IMR-90 (cell line): ENCODE results near the gene TVP23B. TPM values are rescaled to one million over a fixed set of nuclear protein-coding genes. Genes with fewer than 3 reads are reported as not detected.
"Not testable (repeated sequence)": the region's sequence is repeated elsewhere in the genome, so short reads cannot be mapped to it uniquely, and the experiment has no call there.

ENCODE experiments used
- ATAC-seq: fragments of 200-7000 bp; cut with Tn5 transposase; 2 replicates; pipeline ENCODE4 v1.9.1; 2020; ENCODE audit warnings: low read depth, mild to moderate bottlenecking, moderate library complexity
- BruUV-seq: library from RNA; stranded (reverse); fragments of 400-500 nt; replicated peaks from 2 replicates; lab custom pipeline; 2021; lab: Mats Ljungman, UMichigan
- CTCF ChIA-PET: fragments of 300-600 bp; formaldehyde crosslinking; extraction: SDS; loops from one replicate; lab custom pipeline; 2021; ENCODE audit warnings: antibody characterized with exemption; lab: Yijun Ruan, JAX
- POLR2A ChIA-PET: fragments of 300-600 bp; sonication (Branson Sonifier 250); formaldehyde crosslinking; loops from one replicate; lab custom pipeline; 2022; ENCODE audit warnings: antibody characterized with exemption; ENCODE audit not compliant: unreplicated experiment; lab: Charles Lee
- DNase-seq: peaks from one replicate; pipeline ENCODE4 v3.0.0; 2013
- H2AFZ ChIP-seq: replicated peaks from 2 replicates; pipeline ENCODE3; 2013; ENCODE audit warnings: low read length, mild to moderate bottlenecking; ENCODE audit not compliant: poor library complexity
- H2AK5ac ChIP-seq: 2 replicates; pipeline ENCODE4 v1.6.1; 2013; ENCODE audit warnings: low read depth, low read length, inconsistent platforms
- H2AK9ac ChIP-seq: replicated peaks from 2 replicates; pipeline ENCODE3; 2013; ENCODE audit warnings: mild to moderate bottlenecking, low read depth, low read length, moderate library complexity; ENCODE audit not compliant: poor library complexity
- H2BK120ac ChIP-seq: 2 replicates; pipeline ENCODE4 v1.6.1; 2013; ENCODE audit warnings: low read depth, low read length, inconsistent platforms
- H2BK15ac ChIP-seq: 3 replicates; pipeline ENCODE4 v1.6.1; 2013; ENCODE audit warnings: low read depth, low read length, inconsistent platforms
- H2BK20ac ChIP-seq: 2 replicates; pipeline ENCODE4 v1.6.1; 2013; ENCODE audit warnings: low read depth, mild to moderate bottlenecking, inconsistent platforms, low read length, moderate library complexity
- H2BK5ac ChIP-seq: 2 replicates; pipeline ENCODE4 v1.6.1; 2013; ENCODE audit warnings: mild to moderate bottlenecking, low read depth, low read length, inconsistent platforms; ENCODE audit not compliant: poor library complexity, severe bottlenecking
- H3K14ac ChIP-seq: replicated peaks from 2 replicates; pipeline ENCODE4 v1.6.1; 2013; ENCODE audit warnings: low read depth, low read length, inconsistent platforms
- H3K18ac ChIP-seq: 2 replicates; pipeline ENCODE4 v1.6.1; 2013; ENCODE audit warnings: low read depth, low read length, control low read depth
- H3K23ac ChIP-seq: 2 replicates; pipeline ENCODE4 v1.6.1; 2013; ENCODE audit warnings: low read depth, low read length, inconsistent platforms
- H3K27ac ChIP-seq: 2 replicates; pipeline ENCODE4 v1.5.1; 2013; ENCODE audit warnings: mild to moderate bottlenecking, control low read depth, low read length; ENCODE audit not compliant: insufficient read depth
- H3K27me3 ChIP-seq: 2 replicates; pipeline ENCODE4 v1.6.1; 2013; ENCODE audit warnings: low read length; ENCODE audit not compliant: control insufficient read depth, insufficient read depth
- H3K36me3 ChIP-seq: 2 replicates; pipeline ENCODE4 v1.6.1; 2013; ENCODE audit warnings: low read length, mixed read lengths; ENCODE audit not compliant: control insufficient read depth, insufficient read depth
- H3K4ac ChIP-seq: 2 replicates; pipeline ENCODE4 v1.6.1; 2013; ENCODE audit warnings: low read depth, low read length, inconsistent platforms
- H3K4me1 ChIP-seq: 2 replicates; pipeline ENCODE4 v1.6.1; 2013; ENCODE audit warnings: low read length, mixed read lengths; ENCODE audit not compliant: control insufficient read depth, insufficient read depth
- H3K4me2 ChIP-seq: 2 replicates; pipeline ENCODE4 v1.6.1; 2013; ENCODE audit warnings: low read depth, mild to moderate bottlenecking, control low read depth, low read length, moderate library complexity
- H3K4me3 ChIP-seq: 2 replicates; pipeline ENCODE4 v1.5.1; 2013; ENCODE audit warnings: low read depth, mild to moderate bottlenecking, control low read depth, low read length, moderate library complexity; ENCODE audit not compliant: insufficient read depth
- H3K56ac ChIP-seq: 2 replicates; pipeline ENCODE4 v1.6.1; 2013; ENCODE audit warnings: low read length, inconsistent platforms; ENCODE audit not compliant: insufficient read depth; ENCODE audit errors: extremely low read depth
- H3K79me1 ChIP-seq, 2 experiments: 2 replicates each; pipeline ENCODE4 v1.6.1; 2013; ENCODE audit warnings: low read length in 2 of 2, inconsistent platforms in 1 of 2, low read depth in 1 of 2
- H3K9ac ChIP-seq: 2 replicates; pipeline ENCODE4 v1.6.1; 2013; ENCODE audit warnings: low read depth, low read length, control low read depth
- H3K9me1 ChIP-seq: 2 replicates; pipeline ENCODE4 v1.6.1; 2013; ENCODE audit warnings: low read length, inconsistent platforms; ENCODE audit not compliant: insufficient read depth
- H3K9me3 ChIP-seq: 2 replicates; pipeline ENCODE4 v1.6.1; 2013; ENCODE audit warnings: low read length; ENCODE audit not compliant: control insufficient read depth, insufficient read depth
- H4K20me1 ChIP-seq: 2 replicates; pipeline ENCODE4 v1.6.1; 2013; ENCODE audit warnings: low read length, inconsistent platforms; ENCODE audit not compliant: insufficient read depth
- H4K5ac ChIP-seq: 2 replicates; pipeline ENCODE4 v1.6.1; 2013; ENCODE audit warnings: mild to moderate bottlenecking, low read depth, low read length, control low read depth
- H4K8ac ChIP-seq, 2 experiments: 2 replicates each; pipeline ENCODE4 v1.6.1; 2013; ENCODE audit warnings: low read depth in 2 of 2, low read length in 2 of 2, control low read depth in 1 of 2, inconsistent platforms in 1 of 2
- H4K91ac ChIP-seq: 2 replicates; pipeline ENCODE4 v1.6.1; 2013; ENCODE audit warnings: low read depth, low read length, inconsistent platforms; ENCODE audit not compliant: insufficient read depth
- WGBS, 2 experiments: methylation state at CpG; one replicate each; pipeline versions ENCODE4 v1.1.5 to v1.1.7; 2013; ENCODE audit warnings: missing lambda C conversion rate in 2 of 2; ENCODE audit not compliant: insufficient read length in 1 of 2; ENCODE audit errors: extremely low coverage in 2 of 2; 5-methylcytosine and 5-hydroxymethylcytosine counted together
- dilution Hi-C: fragments of 300-500 bp; cut with HindIII; formaldehyde crosslinking; loops from one replicate; pipeline ENCODE4 v1.14.3; 2018; ENCODE audit warnings: low sequenced_read_pairs; ENCODE audit not compliant: unreplicated experiment
- in situ Hi-C: fragments of 300-500 bp; cut with MboI; formaldehyde crosslinking; loops from 3 replicates; pipeline ENCODE4 v1.14.3; 2019; ENCODE audit warnings: low sequenced_read_pairs, inconsistent platforms, mixed read lengths
- intact Hi-C: fragments of 100-400 bp; cut with micrococcal nuclease; formaldehyde crosslinking; loops from 2 replicates; pipeline ENCODE4 v1.10.0; 2022
- polyA plus RNA-seq, 3 experiments: library from polyadenylated mRNA; depleted of rRNA; stranded (reverse); fragments of >200 nt; gene quantifications; 2 replicates each; pipeline ENCODE4 v1.2.3, GENCODE V29; 2012; ENCODE audit warnings: low replicate concordance in 1 of 3
- total RNA-seq: library from RNA; depleted of rRNA; stranded (reverse); fragments of >200 nt; gene quantifications from 2 replicates; pipeline ENCODE4 v1.2.3, GENCODE V29; 2012

Gene TVP23B
- total and polyA plus RNA-seq, 2 of the 4 experiments (the other 2 are of a cell fraction), result 30.9 to 35.7 TPM

GRCh38 chr17:18803458-18804245, 22.7 kb downstream of the TVP23B start:
- WGBS, 2 experiments, result no CpG with 5 or more reads among the region's 7 CpGs
- H3K14ac ChIP-seq, H2BK120ac ChIP-seq, H4K5ac ChIP-seq, H2AK5ac ChIP-seq, H2AFZ ChIP-seq, H3K23ac ChIP-seq, POLR2A ChIA-PET, H3K27ac ChIP-seq, H2BK5ac ChIP-seq, H4K20me1 ChIP-seq, H3K9me3 ChIP-seq, H2AK9ac ChIP-seq, H3K18ac ChIP-seq, H3K4ac ChIP-seq, H3K56ac ChIP-seq, DNase-seq, H3K36me3 ChIP-seq, dilution Hi-C loops, H4K91ac ChIP-seq, in situ Hi-C loops, H3K79me1 ChIP-seq, H3K27me3 ChIP-seq, H2BK20ac ChIP-seq, intact Hi-C loops, BruUV-seq, H3K4me1 ChIP-seq, H3K9me1 ChIP-seq, H3K4me3 ChIP-seq, H3K9ac ChIP-seq, H2BK15ac ChIP-seq, CTCF ChIA-PET, H4K8ac ChIP-seq, H3K4me2 ChIP-seq, ATAC-seq: not testable (repeated sequence)

GRCh38 chr17:18815924-18816323, 34.9 kb downstream of the TVP23B start:
- POLR2A ChIA-PET, H3K27me3 ChIP-seq, H3K23ac ChIP-seq, H2BK5ac ChIP-seq, H4K5ac ChIP-seq, H2BK15ac ChIP-seq, BruUV-seq, H3K79me1 ChIP-seq, intact Hi-C loops, H4K8ac ChIP-seq, ATAC-seq, CTCF ChIA-PET, H3K9me3 ChIP-seq, H4K20me1 ChIP-seq, H3K18ac ChIP-seq, dilution Hi-C loops, DNase-seq, H3K9me1 ChIP-seq, H2AFZ ChIP-seq, H3K4ac ChIP-seq, H3K4me2 ChIP-seq, H4K91ac ChIP-seq, in situ Hi-C loops, H3K27ac ChIP-seq, H2AK5ac ChIP-seq, H3K9ac ChIP-seq, H3K4me1 ChIP-seq, H3K36me3 ChIP-seq, H3K14ac ChIP-seq, H2BK20ac ChIP-seq, H2BK120ac ChIP-seq, H3K4me3 ChIP-seq, H3K56ac ChIP-seq, H2AK9ac ChIP-seq: not testable (repeated sequence)
- no CpG with 5 or more reads among the region's 3 CpGs for WGBS, 2 experiments
